DMS53 treated with DMSO at 0.1 percent for 48 hours (cell line): ENCODE results near the gene HOXA10.

Experiments used
- DNase-seq: peaks from one replicate; lab custom pipeline; 2025; ENCODE audit not compliant: unreplicated experiment; lab: John Stamatoyannopoulos, UW

HOXA10 gene

DNA sequence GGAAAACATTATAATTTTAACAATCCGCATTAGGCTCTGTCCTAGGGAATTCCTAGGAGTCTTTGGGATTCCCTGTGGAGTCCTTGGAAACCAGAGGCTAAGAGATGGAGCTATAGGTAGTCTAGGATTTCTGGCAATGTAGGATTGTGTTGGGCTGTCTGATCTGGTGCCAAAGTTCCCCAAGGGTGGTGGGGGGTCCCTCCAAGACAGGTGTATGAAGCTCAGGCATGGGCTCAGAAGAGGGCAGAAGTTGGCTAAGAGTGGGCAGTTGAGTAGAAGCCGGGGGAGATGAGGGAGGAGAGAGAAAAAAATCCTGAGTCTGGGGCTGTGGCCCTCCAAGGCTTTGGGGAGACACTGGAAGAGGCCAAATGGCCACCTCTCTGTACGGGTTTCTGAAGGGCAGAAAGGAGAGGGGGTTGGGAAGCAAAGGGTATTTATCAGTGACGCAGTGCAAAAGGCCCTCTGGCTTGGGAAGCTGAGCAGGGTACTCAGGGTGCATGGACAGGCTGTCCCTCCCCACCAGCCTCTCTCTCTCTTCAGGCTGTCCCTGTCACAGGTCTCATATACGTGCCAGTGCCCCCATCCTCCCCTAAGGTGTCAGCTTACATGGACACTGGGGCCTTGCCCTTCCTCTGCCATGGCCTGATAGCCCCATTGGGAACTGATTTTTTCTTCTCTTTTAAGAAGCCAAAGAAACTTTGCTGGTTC is 27.5 kb downstream of the HOXA10 start:
- DNase-seq, result no peak

DNA sequence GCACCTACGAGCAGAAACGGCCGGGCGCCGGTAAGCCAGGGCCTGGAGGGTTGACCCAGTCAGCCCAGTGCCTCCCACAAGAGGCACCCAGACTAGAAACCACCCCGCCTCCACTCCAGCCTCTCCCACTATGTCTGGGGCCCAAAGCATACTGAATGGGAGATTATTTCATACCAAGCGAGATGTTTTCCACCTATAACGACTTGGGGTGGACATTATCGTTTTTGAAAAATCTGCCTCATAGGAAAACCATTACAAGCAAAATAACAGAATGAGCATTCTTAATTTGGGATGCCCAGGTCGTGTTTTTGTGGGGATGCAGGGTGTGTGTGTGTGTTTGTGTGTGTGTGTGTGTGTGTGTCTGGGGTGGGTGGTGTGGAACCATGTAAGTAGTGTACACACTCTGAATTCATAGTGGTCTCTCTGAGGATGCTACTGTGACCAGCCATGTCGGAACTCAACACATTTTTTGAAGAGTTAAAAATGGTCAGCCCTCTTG is 28.2 kb downstream of the HOXA10 start:
- DNase-seq, result no peak

DNA sequence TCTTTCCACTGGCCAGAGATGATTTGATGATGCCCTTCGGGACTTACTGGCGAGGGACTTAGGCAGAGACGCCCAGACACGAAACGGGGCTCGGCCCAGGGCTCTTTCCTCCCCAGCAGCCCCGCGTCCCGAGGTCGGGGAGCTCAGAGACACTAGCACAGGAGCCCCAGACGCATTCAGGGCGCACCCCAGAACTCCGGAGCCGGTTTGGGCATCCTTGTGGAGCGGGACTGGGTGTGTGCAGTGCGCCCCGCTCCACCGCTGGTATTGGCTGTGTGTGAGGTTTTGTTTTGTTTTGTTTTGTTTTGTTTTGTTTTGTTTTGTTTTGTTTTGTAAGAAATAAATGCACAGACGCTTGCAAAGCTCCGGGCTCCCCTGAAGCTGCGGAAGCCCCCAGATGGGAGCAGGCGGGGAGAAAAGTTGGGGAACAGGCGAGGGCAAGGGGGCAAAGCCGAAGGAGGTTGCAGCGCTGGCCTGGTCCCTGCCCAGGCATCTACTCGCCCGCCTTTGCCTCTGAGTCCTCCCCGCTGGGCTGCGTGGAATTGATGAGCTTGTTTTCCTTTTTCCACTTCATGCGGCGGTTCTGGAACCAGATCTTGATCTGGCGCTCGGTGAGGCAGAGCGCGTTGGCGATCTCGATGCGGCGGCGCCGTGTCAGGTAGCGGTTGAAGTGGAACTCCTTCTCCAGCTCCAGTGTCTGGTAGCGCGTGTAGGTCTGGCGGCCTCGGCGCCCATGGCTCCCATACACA is 28.8 kb downstream of the HOXA10 start:
- DNase-seq, result no peak

DNA sequence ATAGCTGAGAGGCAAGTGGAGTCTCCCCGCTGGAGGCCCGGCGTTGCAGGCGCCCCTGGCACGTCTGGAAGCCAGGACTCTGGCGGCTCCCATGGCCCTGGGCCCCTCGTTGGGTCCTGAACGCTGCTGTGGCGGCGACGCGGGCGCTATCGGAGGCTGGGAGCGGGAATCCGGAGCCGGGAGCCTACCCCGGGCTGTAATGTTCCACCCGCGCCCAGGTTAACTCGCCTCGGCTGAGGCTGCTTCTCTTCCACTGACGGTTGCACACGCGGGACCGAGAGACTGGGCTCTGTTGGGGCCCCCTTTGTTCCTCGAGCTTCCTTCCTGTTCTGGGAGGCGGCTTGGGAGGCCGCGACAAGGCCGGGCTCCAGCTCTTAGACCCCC is 29.3 kb downstream of the HOXA10 start:
- peak; percentile 37 for DNase-seq

DNA sequence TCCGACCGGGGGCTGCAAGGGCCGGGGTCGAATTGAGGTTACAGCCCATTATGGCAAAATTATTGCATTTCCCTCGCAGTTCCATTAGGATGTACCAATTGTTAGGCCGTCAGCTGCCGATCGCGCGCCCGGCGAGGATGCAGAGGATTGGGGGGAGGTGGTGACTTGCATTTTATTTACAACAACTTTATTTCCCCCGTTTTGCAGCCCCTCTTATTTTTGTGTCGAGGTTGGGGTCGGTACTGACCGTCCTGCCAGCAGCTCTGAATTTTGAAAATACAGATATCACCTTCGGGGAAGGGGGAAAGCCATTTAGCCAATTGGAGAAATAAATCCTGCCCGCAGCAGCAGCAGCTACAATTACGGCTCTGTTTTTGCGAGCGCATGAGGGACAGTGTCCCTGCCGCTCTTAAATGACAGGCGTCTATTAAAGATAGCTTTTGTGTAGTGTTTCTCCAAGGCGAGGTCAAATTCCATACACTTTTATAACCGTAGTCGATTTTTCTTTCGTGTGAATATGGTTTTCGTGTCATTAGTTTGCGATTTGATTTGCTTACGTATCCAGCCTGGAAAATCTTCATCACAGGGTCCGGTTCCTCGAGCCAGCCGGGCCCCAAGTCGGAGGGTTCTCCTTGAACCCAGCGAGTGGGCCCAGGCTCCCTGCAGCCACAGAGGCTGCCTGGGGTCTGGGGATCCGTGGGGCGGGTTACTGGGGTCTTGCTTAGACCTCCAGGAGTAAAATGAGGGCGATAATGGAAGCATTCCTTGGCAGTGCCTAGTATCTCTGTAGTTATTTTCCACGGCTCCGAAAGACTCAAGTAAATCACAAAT is 30.0 kb downstream of the HOXA10 start:
- peak; percentile 39 for DNase-seq

DNA sequence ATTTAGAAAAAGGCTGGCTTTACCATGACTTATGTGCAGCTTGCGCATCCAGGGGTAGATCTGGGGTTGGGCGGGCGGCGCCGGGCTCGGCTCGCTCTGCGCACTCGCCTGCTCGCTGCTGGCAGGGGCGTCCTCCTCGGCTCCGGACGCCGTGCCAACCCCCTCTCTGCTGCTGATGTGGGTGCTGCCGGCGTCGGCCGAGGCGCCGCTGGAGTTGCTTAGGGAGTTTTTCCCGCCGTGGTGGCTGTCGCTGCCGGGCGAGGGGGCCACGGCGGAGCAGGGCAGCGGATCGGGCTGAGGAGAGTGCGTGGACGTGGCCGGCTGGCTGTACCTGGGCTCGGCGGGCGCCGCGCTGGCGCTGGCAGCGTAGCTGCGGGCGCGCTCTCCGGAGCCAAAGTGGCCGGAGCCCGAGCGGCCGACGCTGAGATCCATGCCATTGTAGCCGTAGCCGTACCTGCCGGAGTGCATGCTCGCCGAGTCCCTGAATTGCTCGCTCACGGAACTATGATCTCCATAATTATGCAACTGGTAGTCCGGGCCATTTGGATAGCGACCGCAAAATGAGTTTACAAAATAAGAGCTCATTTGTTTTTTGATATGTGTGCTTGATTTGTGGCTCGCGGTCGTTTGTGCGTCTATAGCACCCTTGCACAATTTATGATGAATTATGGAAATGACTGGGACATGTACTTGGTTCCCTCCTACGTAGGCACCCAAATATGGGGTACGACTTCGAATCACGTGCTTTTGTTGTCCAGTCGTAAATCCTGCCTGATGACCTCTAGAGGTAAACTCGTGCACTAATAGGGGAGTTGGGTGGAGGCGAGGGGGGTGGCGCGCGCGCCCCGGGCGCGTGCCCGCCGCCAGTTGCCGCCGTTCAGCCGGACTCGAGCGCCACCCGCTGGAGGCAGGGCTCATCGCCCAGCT is 30.8 kb downstream of the HOXA10 start, which contains the start of gene HOXA5:
Gene HOXA5 (minus strand): TSS at position 659 of the 927 bp plus-strand sequence. CDS start 74 bp downstream, at position 585.
- peak; percentile 96 for DNase-seq

DNA sequence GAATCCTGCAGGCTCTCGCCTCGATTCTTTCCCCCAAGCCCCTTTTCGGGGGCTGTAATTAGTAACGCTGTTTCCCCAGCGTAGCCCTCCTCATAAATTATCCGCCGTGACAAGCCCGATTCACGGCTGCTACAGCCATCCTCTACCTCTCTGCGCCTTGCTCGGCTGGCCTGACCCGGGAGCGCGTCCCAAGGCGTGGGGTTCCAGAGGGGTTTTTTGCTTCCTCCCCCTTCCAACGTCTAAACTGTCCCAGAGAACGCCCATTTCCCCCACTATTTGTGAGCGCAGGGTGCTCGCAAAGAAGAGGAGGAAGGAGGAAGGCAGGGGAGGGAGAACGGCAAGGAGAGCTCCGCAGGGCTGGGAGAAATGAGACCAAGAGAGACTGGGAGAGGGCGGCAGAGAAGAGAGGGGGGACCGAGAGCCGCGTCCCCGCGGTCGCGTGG is 31.5 kb downstream of the HOXA10 start:
- DNase-seq, result no peak

DNA sequence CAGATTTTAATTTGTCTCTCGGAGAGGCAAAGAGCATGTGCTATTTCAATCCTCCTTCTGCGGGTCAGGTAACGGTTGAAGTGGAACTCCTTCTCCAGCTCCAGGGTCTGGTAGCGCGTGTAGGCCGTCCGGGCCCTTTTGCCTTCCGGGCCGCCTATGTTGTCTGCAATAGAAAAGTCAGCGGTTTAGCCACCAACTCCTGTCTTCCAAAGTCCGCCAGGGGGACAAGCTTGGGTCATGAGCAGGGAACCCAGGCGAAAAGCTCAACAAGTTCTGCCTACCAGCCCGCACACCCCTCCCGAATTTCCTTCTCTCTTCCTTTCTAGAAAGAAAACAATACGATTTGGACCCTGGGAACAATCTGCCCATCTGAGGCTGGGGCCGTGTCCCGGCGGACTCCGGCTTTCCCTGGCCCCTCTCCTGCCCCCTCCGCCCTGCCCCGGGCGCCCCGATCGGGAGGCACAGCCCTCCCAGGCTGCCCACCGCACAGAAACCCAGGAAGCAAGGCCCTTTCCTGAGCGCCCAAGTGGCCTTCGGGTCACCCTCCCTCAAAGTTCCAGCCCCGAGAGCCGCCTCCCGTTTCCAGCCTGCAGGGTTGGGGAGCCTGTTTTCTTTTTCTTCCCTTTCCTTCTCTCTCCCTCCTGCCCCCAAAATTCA is 32.1 kb downstream of the HOXA10 start:
- DNase-seq, result no peak

DNA sequence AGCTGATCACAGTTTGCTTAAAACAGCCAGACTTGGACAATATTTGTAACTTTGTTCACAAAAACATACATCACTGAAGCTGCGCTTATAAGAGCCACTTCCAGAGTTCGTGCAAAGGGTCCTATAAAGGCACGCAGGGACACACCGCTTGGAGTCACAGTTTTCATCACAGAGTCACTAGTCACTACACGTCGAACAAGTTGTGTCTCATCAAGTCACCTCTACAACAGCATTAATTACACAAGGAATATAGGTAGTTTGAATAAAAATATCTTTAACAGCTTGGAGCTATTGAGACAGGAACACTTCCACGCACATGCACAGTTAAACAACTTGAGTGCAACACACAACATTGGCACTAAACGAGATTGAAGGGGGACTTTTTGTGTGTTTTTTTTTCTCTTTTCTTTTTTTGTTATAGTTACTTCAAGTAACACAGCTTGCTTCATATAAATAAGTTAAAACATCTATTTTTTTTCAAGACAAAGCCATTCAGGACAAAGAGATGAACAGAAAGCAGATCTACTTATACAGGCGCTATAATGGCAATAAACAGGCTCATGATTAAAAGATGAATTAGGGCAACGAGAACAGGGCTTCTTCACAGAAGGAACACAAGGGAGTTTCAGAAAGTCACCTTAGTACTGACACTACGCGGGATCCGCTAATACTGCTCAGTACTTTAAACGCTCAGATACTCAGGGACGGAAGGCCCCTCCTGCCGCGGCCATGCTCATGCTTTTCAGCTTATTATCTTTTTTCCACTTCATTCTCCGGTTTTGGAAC is 32.8 kb downstream of the HOXA10 start:
- DNase-seq, result no peak

DNA sequence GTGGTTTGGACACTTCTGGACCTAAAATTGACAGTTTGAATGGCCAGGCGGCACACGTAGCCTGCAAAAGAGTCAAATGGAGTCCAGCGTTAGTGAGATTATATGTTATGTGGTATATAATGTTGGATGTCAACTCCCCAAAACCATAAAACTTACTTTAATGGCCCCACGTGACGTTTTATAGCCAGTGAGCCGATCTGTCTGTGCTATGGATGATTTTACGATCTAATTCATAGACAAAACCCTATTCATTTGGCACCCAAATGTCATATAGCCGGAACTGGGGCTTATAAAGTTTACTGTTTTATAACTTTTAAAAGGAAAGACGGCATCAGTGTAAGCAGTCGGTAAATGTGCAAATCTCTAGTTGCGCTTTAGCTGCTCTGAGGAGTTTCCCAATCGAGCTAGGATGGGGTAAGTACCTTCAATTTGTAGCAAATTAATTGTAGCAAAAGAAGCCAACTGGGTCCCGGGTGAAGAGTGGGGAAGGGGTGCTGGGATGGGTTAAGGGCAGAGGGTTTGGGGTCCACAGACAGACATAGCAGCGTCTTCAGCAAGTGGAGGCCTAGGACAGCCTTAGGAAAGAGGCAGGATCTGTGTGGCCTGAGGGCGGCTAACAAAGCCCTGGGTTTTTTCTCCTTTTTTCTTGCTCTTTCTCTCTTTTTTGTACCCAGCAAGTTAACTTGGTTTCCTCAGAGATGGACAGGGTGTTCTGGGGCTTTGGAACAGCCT is 33.8 kb downstream of the HOXA10 start:
- DNase-seq, result no peak

DNA sequence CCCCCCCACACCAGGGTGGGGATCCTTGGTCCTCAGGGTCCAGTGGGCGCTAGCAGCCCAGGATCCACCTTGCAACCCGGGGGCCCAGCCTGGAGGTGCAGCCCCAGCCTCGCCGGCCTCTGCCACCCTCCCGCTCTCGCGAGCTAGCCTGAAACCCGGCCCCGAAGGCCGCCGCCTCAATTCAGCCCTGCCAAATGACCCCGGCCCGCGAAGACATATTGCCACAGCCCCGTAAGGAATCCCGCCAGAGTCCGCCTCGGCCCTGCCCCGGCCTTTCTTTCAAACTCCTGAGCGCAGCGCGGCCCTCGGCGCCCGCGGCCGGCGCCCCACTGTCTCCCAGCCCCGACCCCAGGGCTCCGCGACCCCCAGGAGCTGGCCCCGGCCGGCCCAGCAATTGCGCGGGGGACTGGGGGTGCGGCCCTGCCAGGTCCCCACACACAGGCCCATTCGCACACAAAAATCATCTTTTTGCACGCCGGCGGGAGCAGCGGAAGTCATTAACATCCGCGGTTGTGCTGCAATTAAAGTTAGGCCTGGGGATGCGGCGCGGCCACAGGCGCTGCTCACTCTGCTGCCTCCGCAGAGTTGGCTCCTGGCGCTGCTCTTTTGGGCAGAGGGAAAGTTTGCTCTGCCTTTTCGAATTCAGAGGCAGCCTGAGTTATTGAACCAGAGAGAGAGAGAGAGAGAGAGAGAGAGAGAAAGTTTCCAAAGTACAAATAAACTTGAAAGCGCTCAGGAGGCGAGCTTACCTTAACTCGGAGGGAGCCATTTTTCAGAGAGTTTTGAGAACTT is 34.6 kb downstream of the HOXA10 start:
- DNase-seq, result no peak

DNA sequence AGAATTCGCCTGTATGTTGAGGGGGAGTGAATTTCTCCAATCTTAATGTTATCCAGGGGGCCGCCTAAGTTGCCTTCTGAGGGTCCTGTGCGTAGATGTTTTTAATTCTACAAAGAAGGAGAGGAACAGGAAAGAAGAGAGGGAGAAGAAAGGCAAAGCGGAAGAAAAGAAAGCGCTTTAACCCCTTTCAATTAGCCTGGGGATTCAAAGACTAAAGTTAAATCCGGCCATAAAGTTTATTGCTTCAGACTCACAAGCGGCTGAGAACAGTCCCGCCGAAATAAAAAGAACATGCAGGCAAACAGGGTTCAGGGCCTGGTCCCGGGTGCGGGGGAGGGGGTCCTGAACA is 35.2 kb downstream of the HOXA10 start:
- no peak for DNase-seq

DNA sequence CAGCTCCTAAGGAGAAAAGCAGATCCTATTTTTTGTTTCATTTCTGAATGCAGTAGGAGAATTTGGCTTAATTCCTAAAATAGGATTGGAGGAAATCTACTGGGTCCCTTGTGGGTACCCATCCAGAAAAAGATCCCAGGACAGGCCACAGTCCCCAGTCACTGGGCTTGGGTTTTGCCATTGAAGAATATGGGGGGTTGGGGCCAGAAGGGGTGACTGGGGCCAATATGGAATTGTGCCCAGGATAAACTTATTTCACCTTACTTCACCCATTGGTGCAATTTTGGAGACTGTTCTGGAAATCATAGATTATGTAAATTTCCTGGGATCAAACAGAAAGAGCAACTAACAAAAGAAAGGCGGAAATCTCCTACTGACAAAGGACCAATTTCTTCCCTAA is 35.6 kb downstream of the HOXA10 start:
- no peak for DNase-seq

DNA sequence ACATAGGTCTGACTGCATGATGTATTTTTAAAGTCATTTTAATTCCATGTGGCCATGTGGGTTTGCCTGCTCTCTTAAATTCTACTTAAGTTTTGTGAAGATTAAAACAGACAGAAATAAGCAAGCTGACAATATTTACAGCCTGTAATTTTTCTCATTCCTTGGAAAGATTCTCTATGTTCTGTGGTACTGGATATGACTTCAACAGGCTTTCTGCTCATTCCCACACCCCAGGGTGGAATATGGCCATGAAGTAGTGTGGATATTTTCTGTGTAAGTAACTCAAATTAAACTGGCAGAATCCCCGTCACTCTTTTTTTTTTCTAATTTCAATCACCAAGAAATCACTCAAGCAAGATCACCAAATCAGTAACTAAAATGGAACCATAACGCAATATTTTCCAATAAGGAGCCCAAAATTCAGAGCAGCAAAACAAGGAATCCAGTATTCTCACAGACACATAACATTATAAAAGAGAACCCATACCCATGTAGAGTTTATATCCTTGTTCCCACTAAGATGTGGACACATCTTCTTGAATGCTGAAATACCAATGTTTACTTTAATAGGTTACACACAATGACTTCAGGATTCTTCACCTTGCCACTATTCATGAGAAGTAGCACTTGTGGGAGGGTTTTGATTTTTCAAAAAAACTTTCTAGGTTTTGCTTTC is 36.3 kb downstream of the HOXA10 start:
- DNase-seq, result no peak

DNA sequence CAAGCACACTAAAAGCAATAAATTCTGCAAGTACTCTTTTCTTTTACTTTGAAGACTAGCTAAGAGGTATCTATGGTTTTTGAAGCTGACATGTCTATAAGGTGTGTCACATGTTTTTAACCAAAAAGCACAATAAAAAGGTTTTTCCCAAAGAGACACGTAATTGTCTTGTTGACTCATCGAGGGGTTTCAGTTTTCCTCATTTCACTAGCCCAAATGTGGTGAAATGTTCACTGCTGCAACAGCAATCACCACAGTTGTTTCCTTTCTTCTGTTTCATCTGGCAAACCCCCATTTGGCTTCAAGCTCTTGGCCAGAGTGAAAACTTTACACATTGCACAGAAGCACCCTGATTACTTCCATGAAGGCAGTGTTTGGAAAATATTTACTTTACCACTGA is 39.7 kb downstream of the HOXA10 start:
- no peak for DNase-seq

DNA sequence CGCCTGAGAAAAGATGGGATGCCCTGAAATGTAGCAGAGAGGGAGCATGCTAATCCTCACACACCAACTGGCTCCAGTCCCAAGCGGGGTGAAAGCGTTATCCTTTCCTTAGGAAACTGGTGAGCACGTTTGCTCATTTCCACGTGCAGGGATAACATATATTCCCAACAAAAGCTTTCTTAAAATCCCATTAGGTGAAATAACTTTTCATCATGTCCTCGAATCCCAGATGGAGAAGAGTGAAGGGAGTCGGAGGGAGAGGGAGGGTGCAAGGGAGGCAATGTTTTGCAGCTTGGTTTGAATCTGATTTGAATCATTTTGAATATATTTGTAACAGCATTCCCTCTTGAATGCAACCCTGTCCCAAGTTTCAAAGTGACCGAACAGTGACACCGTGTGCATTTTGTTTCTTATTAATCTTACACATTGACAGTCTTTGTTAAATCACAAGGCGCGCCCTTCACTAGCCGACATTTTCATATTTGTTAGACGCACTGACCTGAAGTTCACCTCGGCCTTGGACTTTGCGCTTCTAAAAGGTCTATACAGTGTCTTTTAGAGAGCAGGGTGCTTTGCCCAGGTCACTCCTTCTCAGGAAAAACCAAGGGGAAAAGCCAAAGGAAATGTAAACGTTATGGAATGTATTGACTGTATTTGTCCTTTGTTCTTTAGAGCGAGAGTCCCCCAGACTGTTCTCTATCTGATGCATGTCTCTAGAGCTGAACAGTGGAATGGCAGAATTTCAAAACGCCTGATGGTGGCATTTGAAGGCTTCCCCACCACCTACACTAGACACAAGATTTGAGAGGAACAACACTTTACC is 40.5 kb downstream of the HOXA10 start:
- DNase-seq, result no peak
